K562 (cell line): Measurements from ENCODE around the gene METRN. TPM values are rescaled to one million over a fixed set of nuclear protein-coding genes. Genes with fewer than 3 reads are reported as not detected.

Experiments used
- ATAC-seq: fragments of 200-7000 bp; cut with Tn5 transposase; 3 replicates; pipeline ENCODE4 v1.9.1; 2020; ENCODE audit warnings: moderate library complexity
- BruUV-seq: library from RNA; stranded (reverse); fragments of 400-500 nt; replicated peaks from 2 replicates; lab custom pipeline; 2021; lab: Mats Ljungman, UMichigan
- CTCF ChIA-PET: fragments of 300-600 bp; formaldehyde crosslinking; extraction: SDS; loops from one replicate; lab custom pipeline; 2021; ENCODE audit warnings: low intra/inter-chr PET ratio; lab: Yijun Ruan, JAX
- POLR2A ChIA-PET: fragments of 300-600, 350-650 bp; sonication (Branson Sonifier 250); formaldehyde crosslinking; extraction: SDS; loops from one replicate; lab custom pipeline; 2021; ENCODE audit warnings: antibody characterized with exemption, inconsistent platforms; lab: Yijun Ruan, JAX
- DNase-seq, 4 experiments: peaks; one replicate each; pipeline versions ENCODE4 v3.0.0 to v3.0.0-alpha.2; 2011 to 2018; ENCODE audit warnings: low spot score in 3 of 4, mixed read lengths in 3 of 4; ENCODE audit errors: extremely low read depth in 1 of 4
- FAIRE-seq: peaks from 2 replicates; lab custom pipeline; 2011; peaks lifted over from hg19 to GRCh38; lab: Jason Lieb, UNC
- H2AFZ ChIP-seq: 2 replicates; pipeline ENCODE4 v1.6.0; 2011; ENCODE audit warnings: low read depth, low read length, control low read depth, inconsistent platforms
- H3K27ac ChIP-seq: fragments of 200-600 bp; 3 replicates; pipeline ENCODE4 v1.8.0; 2011; ENCODE audit warnings: low read depth, mild to moderate bottlenecking, control low read depth, inconsistent platforms, low read length, moderate library complexity, mixed read lengths; ENCODE audit errors: extremely low read depth
- H3K27me3 ChIP-seq, 2 experiments: fragments of 300-600 bp in 1 of 2; 2 replicates in 1 of 2; 3 replicates in 1 of 2; pipeline versions ENCODE4 v1.6.0 to v1.8.0; 2011; ENCODE audit warnings: inconsistent platforms in 2 of 2, low read length in 2 of 2, mild to moderate bottlenecking in 1 of 2, mixed read lengths in 1 of 2, moderate library complexity in 1 of 2; ENCODE audit not compliant: control insufficient read depth in 2 of 2, insufficient read depth in 2 of 2
- H3K36me3 ChIP-seq: fragments of 300-600 bp; 3 replicates; pipeline ENCODE4 v1.8.0; 2011; ENCODE audit warnings: mild to moderate bottlenecking, low read length, inconsistent platforms; ENCODE audit not compliant: control insufficient read depth, insufficient read depth
- H3K4me1 ChIP-seq, 2 experiments: fragments of 200-600 bp in 1 of 2; replicated peaks in 1 of 2; 2 replicates in 1 of 2; 3 replicates in 1 of 2; pipeline versions ENCODE4 v1.5.1 to v1.8.0; 2011; ENCODE audit warnings: inconsistent platforms in 2 of 2, low read length in 2 of 2, mild to moderate bottlenecking in 1 of 2, mixed read lengths in 1 of 2, moderate library complexity in 1 of 2; ENCODE audit not compliant: control insufficient read depth in 2 of 2, insufficient read depth in 2 of 2
- H3K4me2 ChIP-seq: 2 replicates; pipeline ENCODE4 v1.6.1; 2011; ENCODE audit warnings: low read length, control low read depth, inconsistent platforms, mixed read lengths; ENCODE audit not compliant: insufficient read depth
- H3K4me3 ChIP-seq: fragments of 200-600 bp; sonication (generic), shearing (Covaris generic); 2 replicates; pipeline ENCODE4 v1.5.1; 2016; ENCODE audit warnings: control low read depth, inconsistent platforms
- H3K79me2 ChIP-seq: fragments of 200-600 bp; 3 replicates; pipeline ENCODE4 v1.8.0; 2011; ENCODE audit warnings: low read length, inconsistent platforms; ENCODE audit not compliant: control insufficient read depth, insufficient read depth
- H3K9ac ChIP-seq, 2 experiments: 2 replicates each; pipeline versions ENCODE4 v1.6.0 to v1.6.1; 2011; ENCODE audit warnings: low read depth in 2 of 2, low read length in 2 of 2, control low read depth in 1 of 2, inconsistent platforms in 1 of 2, mild to moderate bottlenecking in 1 of 2, mixed read lengths in 1 of 2; ENCODE audit not compliant: insufficient read depth in 1 of 2
- H3K9me1 ChIP-seq: one replicate; pipeline ENCODE4 v1.6.0; 2011; ENCODE audit warnings: inconsistent platforms, mild to moderate bottlenecking, low read length, moderate library complexity; ENCODE audit not compliant: control insufficient read depth, insufficient read depth
- H3K9me3 ChIP-seq: replicated peaks from 2 replicates; pipeline ENCODE4 v1.5.1; 2011; ENCODE audit warnings: low read depth, low read length, inconsistent platforms; ENCODE audit not compliant: control insufficient read depth, insufficient read depth
- H4K20me1 ChIP-seq: replicated peaks from 2 replicates; pipeline ENCODE4 v1.6.1; 2011; ENCODE audit warnings: low read length, inconsistent platforms, mixed read lengths; ENCODE audit not compliant: control insufficient read depth, insufficient read depth
- ARID1B ChIP-seq: fragments of 450-650 bp; IDR thresholded peaks from 2 replicates; pipeline ENCODE4 v1.6.1; 2016; ENCODE audit warnings: antibody characterized with exemption, mild to moderate bottlenecking, inconsistent platforms
- CHD1 ChIP-seq: fragments of 200-600 bp; sonication (generic); IDR thresholded peaks from one replicate; pipeline ENCODE4 v1.6.1; 2012; ENCODE audit warnings: mild to moderate bottlenecking, moderate library complexity, low read length, inconsistent platforms
- CXXC5 ChIP-seq: fragments of 250-450 bp; sonication (Bioruptor Pico); IDR thresholded peaks from 2 replicates; pipeline ENCODE4 v1.8.0; 2022; ENCODE audit warnings: inconsistent platforms, mild to moderate bottlenecking, moderate library complexity
- ETS2 ChIP-seq: IDR thresholded peaks from 2 replicates; pipeline ENCODE4 v1.6.1; 2016; ENCODE audit warnings: borderline replicate concordance, missing genetic modification characterization, mild to moderate bottlenecking, moderate library complexity, missing compliant biosample characterization; ENCODE audit not compliant: poor library complexity, severe bottlenecking
- FOXK1 ChIP-seq: sonication (generic); formaldehyde crosslinking; IDR thresholded peaks from 2 replicates; pipeline ENCODE4 v1.8.0; 2022; ENCODE audit warnings: missing genetic modification reagents, mild to moderate bottlenecking, borderline replicate concordance
- GTF2E2 ChIP-seq: fragments of 200-800 bp; sonication (Bioruptor generic); IDR thresholded peaks from 2 replicates; pipeline ENCODE4 v1.6.1; 2016; ENCODE audit warnings: missing genetic modification characterization, missing compliant biosample characterization
- MEF2A ChIP-seq: IDR thresholded peaks from 2 replicates; pipeline ENCODE4 v1.6.1; 2011; ENCODE audit warnings: low read depth, mild to moderate bottlenecking, low read length, moderate library complexity; ENCODE audit not compliant: control insufficient read depth
- SIN3B ChIP-seq: fragments of 450-650 bp; IDR thresholded peaks from 2 replicates; pipeline ENCODE4 v1.6.1; 2017; ENCODE audit warnings: low read depth, mild to moderate bottlenecking, moderate library complexity
- TAF15 ChIP-seq: fragments of 200-400 bp; formaldehyde crosslinking; IDR thresholded peaks from 2 replicates; pipeline ENCODE4 v1.6.1; 2017; ENCODE audit warnings: mild to moderate bottlenecking, low read depth, low read length, moderate library complexity
- VEZF1 ChIP-seq: fragments of 200-800 bp; sonication (Bioruptor generic); IDR thresholded peaks from 2 replicates; pipeline ENCODE4 v1.6.1; 2017; ENCODE audit warnings: missing genetic modification characterization, missing compliant biosample characterization
- ZNF197 ChIP-seq: fragments of 200-800 bp; sonication (Bioruptor generic); IDR thresholded peaks from 2 replicates; pipeline ENCODE4 v1.6.1; 2016; ENCODE audit warnings: low read depth, missing genetic modification characterization, missing compliant biosample characterization
- ZNF324 ChIP-seq: fragments of 250-450 bp; sonication (Bioruptor Pico); IDR thresholded peaks from 2 replicates; pipeline ENCODE4 v1.4.0; 2020; ENCODE audit warnings: mild to moderate bottlenecking
- ZNF395 ChIP-seq: fragments of 200-800 bp; sonication (Bioruptor generic); IDR thresholded peaks from 2 replicates; pipeline ENCODE4 v1.6.1; 2017; ENCODE audit warnings: missing genetic modification characterization, missing compliant biosample characterization
- ZNF586 ChIP-seq: fragments of 450-650 bp; formaldehyde crosslinking; conservative IDR thresholded peaks from 2 replicates; pipeline ENCODE4 v1.4.0; 2020; ENCODE audit warnings: mild to moderate bottlenecking, moderate library complexity
- WGBS: fragments of 100-300 bp; shearing (Covaris generic); methylation state at CpG from one replicate; pipeline ENCODE4 v1.1.6; 2016; ENCODE audit warnings: low coverage, mixed read lengths; ENCODE audit not compliant: insufficient coverage; ENCODE audit errors: missing lambda C conversion rate; 5-methylcytosine and 5-hydroxymethylcytosine counted together
- in situ Hi-C: fragments of 300-500 bp; cut with MboI; formaldehyde crosslinking; loops from 4 replicates; pipeline ENCODE4 v1.15.0; 2018; ENCODE audit warnings: inconsistent platforms, mixed read lengths
- intact Hi-C: fragments of 100-400 bp; cut with micrococcal nuclease; formaldehyde crosslinking; loops from 2 replicates; pipeline ENCODE4 v1.14.2; 2022
- polyA plus RNA-seq, 8 experiments: library from polyadenylated mRNA; depleted of rRNA in 4 of 8; stranded (reverse) in 5 of 8; unstranded in 3 of 8; fragments of >200 nt; fragmentation: Nextera tagmentation in 2 of 8; fragmentation: Illumina TruSeq in 1 of 8; extraction: Ambion mirVana in 2 of 8; extraction: Trizol in 1 of 8; gene quantifications; 2 replicates each; pipeline versions ENCODE4 v1.2.1 to v1.2.3, GENCODE V29; 2011 to 2014; ENCODE audit warnings: inconsistent platforms in 1 of 8, missing spikeins in 1 of 8
- total RNA-seq, 7 experiments: library from RNA; depleted of rRNA in 6 of 7; stranded (reverse); fragments of >200 nt in 6 of 7; fragmentation: Illumina TruSeq in 2 of 7; extraction: Trizol in 2 of 7; gene quantifications; 2 replicates each; pipeline versions ENCODE4 v1.2.1 to v1.2.3, GENCODE V29; 2011 to 2021; ENCODE audit warnings: low replicate concordance in 1 of 7

The METRN gene
- total and polyA plus RNA-seq, 9 of the 15 experiments (the other 6 are each of a cell fraction or from before 2014, with no cell fraction given), result 0.20 to 89.8 (median 15.4) TPM

DNA sequence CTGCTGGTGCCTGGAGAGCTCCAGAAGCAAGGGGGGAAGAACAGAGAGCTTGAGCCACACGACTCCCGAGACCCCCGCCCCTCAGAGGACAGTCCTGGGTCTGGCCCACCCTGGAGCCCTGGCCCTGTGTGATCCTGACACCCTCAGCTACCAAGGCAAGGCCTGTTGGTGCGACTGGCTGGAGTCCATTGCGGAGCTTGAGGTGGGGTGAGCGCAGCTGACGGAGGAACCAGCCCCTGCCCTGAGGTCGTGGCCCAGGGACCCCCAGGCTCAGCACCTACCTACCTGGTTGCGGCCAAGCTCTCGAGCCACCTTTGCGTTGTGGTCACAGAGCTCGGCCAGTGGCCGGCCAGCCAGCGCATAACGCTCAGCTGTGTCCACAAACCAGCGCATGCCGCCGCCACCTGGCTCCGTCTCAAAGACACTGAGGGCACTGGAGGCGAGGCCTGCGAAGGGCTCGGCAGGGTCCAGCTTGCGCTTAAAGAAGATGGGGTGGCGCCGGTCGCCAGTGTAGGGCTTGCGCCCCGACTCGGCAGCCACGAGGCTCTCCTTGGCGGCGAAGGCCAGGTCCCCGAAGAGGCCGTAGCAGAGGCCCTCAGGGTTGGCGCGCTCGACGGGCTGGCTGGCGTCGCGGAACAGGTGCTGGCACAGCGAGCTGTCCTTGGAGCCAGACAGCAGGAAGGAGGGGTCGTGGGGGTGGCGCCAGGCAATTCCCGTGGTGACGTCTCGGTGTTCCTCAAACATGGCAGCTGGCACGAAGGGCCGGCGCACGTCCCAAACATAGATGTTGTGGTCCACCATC, 28.3 kb upstream of the METRN start:
- intact Hi-C loops, result no loop called here
- ATAC-seq, result no peak
- TF ChIP-seq CHD1 (no peak), VEZF1 (CRISPR knock-in tag) (no peak), CXXC5 (CRISPR knock-in tag) (no peak), ARID1B (no peak), ZNF395 (CRISPR knock-in tag) (no peak), ETS2 (tag) (no peak), SIN3B (no peak), ZNF586 (no peak), ZNF197 (CRISPR knock-in tag) (no peak), MEF2A (no peak), TAF15 (no peak), FOXK1 (CRISPR knock-in tag) (no peak), GTF2E2 (tag) (no peak), ZNF324 (CRISPR knock-in tag) (no peak)

More for the DNA sequence above, 28.3 kb upstream of the METRN start:
- H3K36me3 ChIP-seq, result peaks cover 61% of the 10 kb centered on the region
- BruUV-seq, result no TSS peak
- FAIRE-seq, result no peak
- no peaks in the 10 kb centered on the region for H3K9me3 ChIP-seq
- H3K4me1 ChIP-seq, result peaks cover 24 to 93% of the 10 kb centered on the region in 2 experiments
- no peak overlapping the region for H3K27ac ChIP-seq
- no peak overlapping the region for H3K4me3 ChIP-seq
- ChIA-PET CTCF (no interaction called here), POLR2A (interaction anchor here (1.4 kb wide), 1 partner anchor 9 kb away, joined by 5 read pairs; no protein-coding TSS in a partner anchor)
- no peak overlapping the region for H2AFZ ChIP-seq
- peaks cover 15% of the 10 kb centered on the region for H3K9me1 ChIP-seq
- peaks cover 41% of the 10 kb centered on the region for H3K79me2 ChIP-seq
- no peak overlapping the region for H3K4me2 ChIP-seq
- in situ Hi-C loops, result no loop called here
- H3K9ac ChIP-seq, result no peak overlapping the region
- 95% methylated on average over 44 of the region's 51 CpGs for WGBS
- DNase-seq, result no peak
- no peaks in the 10 kb centered on the region for H3K27me3 ChIP-seq
- H4K20me1 ChIP-seq, result peaks cover 11% of the 10 kb centered on the region
